ENCODE measurements around the gene IL1A. TPM values are rescaled to one million over a fixed set of nuclear protein-coding genes. Genes with fewer than 3 reads are reported as not detected.

IL1A gene
- polyA plus RNA-seq, 2 donors: 17.4 to 30.0 TPM

- Histone ChIP-seq H3K4me1 (ENCODE audit: control insufficient read depth in 2 of 2, insufficient read depth in 2 of 2, low read length in 1 of 2) (peaks cover 0 to 6% of the 10 kb centered on the region in 2 donors), H3K36me3 (ENCODE audit: control insufficient read depth in 2 of 2, insufficient read depth in 2 of 2, low read length in 1 of 2) (no peaks in the 10 kb centered on the region), H3K27me3 (ENCODE audit: control insufficient read depth in 1 of 2, insufficient read depth in 2 of 2, low read length in 2 of 2) (no peaks in the 10 kb centered on the region), H3K4me3 (ENCODE audit: low read depth in 1 of 2, low read length in 2 of 2) (no peak overlapping the region), H3K27ac (ENCODE audit: low read depth in 2 of 2, low read length in 1 of 2) (no peak overlapping the region), H3K9me3 (ENCODE audit: control insufficient read depth in 2 of 2, insufficient read depth in 1 of 2, low read depth in 1 of 2, low read length in 1 of 2) (no peaks in the 10 kb centered on the region)
- WGBS, 2 donors: 86 to 88% methylated on average over 3 of the region's 3 CpGs
These were observed 3.0 kb upstream of the IL1A start for GRCh38 chr2:112787294-112787693.

DNA sequence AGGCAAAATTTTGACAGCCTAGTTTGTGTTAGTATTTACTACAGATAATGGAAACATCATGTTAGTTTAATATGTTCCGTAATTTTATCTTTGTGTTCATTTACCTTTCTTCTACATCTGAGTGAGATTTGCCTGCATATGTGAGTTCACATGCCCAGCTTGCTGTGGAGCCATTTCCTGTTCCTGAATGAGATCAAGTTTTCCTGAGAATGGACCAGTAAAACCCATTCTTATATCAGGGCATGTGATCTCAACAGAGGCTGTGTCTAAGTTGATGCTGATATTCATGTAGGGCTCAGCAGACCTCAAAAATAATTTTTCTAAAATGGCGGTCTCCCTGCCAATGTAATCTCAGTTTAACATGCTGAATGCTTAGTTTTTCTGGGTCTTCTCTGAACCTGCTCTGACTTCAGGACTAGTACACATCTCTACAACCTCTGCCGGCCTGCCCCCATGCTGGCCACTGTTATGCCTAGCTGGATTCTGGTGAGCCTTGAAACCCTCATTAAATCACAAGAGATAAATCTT is 1.0 kb downstream of the IL1A start:
- Histone ChIP-seq H3K36me3 (ENCODE audit: control insufficient read depth in 2 of 2, insufficient read depth in 2 of 2, low read length in 1 of 2) (no peaks in the 10 kb centered on the region), H3K4me3 (ENCODE audit: low read depth in 1 of 2, low read length in 2 of 2) (peak overlapping the region in 1 of 2 donors; percentile 48), H3K4me1 (ENCODE audit: control insufficient read depth in 2 of 2, insufficient read depth in 2 of 2, low read length in 1 of 2) (no peaks in the 10 kb centered on the region), H3K27me3 (ENCODE audit: control insufficient read depth in 1 of 2, insufficient read depth in 2 of 2, low read length in 2 of 2) (no peaks in the 10 kb centered on the region), H3K9me3 (ENCODE audit: control insufficient read depth in 2 of 2, insufficient read depth in 1 of 2, low read depth in 1 of 2, low read length in 1 of 2) (no peaks in the 10 kb centered on the region), H3K27ac (ENCODE audit: low read depth in 2 of 2, low read length in 1 of 2) (no peak overlapping the region)
- WGBS, 2 donors: 91 to 95% methylated on average over 3 of the region's 3 CpGs

- Histone ChIP-seq H3K4me1 (ENCODE audit: control insufficient read depth in 2 of 2, insufficient read depth in 2 of 2, low read length in 1 of 2) (no peaks in the 10 kb centered on the region), H3K36me3 (ENCODE audit: control insufficient read depth in 2 of 2, insufficient read depth in 2 of 2, low read length in 1 of 2) (no peaks in the 10 kb centered on the region), H3K27me3 (ENCODE audit: control insufficient read depth in 1 of 2, insufficient read depth in 2 of 2, low read length in 2 of 2) (no peaks in the 10 kb centered on the region), H3K27ac (ENCODE audit: low read depth in 2 of 2, low read length in 1 of 2) (no peak overlapping the region), H3K9me3 (ENCODE audit: control insufficient read depth in 2 of 2, insufficient read depth in 1 of 2, low read depth in 1 of 2, low read length in 1 of 2) (no peaks in the 10 kb centered on the region), H3K4me3 (ENCODE audit: low read depth in 1 of 2, low read length in 2 of 2) (peak overlapping the region in 1 of 2 donors; percentile 48)
- WGBS, 2 donors: 84 to 88% methylated on average over 3 of the region's 3 CpGs
These were observed 2.0 kb downstream of the IL1A start for GRCh38 chr2:112782234-112782799.

- H3K36me3 ChIP-seq (ENCODE audit: control insufficient read depth in 2 of 2, insufficient read depth in 2 of 2, low read length in 1 of 2): no peaks in the 10 kb centered on the region
- 72 to 87% methylated on average over 1 of the region's 1 CpG for WGBS, 2 donors
These were observed 4.7 kb downstream of the IL1A start for GRCh38 chr2:112779598-112779997.

GRCh38 chr2:112777036-112777435 is 7.3 kb downstream of the IL1A start:
- Histone ChIP-seq H3K4me3 (ENCODE audit: low read depth in 1 of 2, low read length in 2 of 2) (no peak overlapping the region), H3K36me3 (ENCODE audit: control insufficient read depth in 2 of 2, insufficient read depth in 2 of 2, low read length in 1 of 2) (no peaks in the 10 kb centered on the region), H3K27ac (ENCODE audit: low read depth in 2 of 2, low read length in 1 of 2) (no peak overlapping the region), H3K27me3 (ENCODE audit: control insufficient read depth in 1 of 2, insufficient read depth in 2 of 2, low read length in 2 of 2) (no peaks in the 10 kb centered on the region), H3K4me1 (ENCODE audit: control insufficient read depth in 2 of 2, insufficient read depth in 2 of 2, low read length in 1 of 2) (no peaks in the 10 kb centered on the region), H3K9me3 (ENCODE audit: control insufficient read depth in 2 of 2, insufficient read depth in 1 of 2, low read depth in 1 of 2, low read length in 1 of 2) (no peaks in the 10 kb centered on the region)

More at GRCh38 chr2:112779598-112779997, 4.7 kb downstream of the IL1A start:
- Histone ChIP-seq H3K4me1 (ENCODE audit: control insufficient read depth in 2 of 2, insufficient read depth in 2 of 2, low read length in 1 of 2) (no peaks in the 10 kb centered on the region), H3K4me3 (ENCODE audit: low read depth in 1 of 2, low read length in 2 of 2) (no peak overlapping the region), H3K27me3 (ENCODE audit: control insufficient read depth in 1 of 2, insufficient read depth in 2 of 2, low read length in 2 of 2) (no peaks in the 10 kb centered on the region), H3K9me3 (ENCODE audit: control insufficient read depth in 2 of 2, insufficient read depth in 1 of 2, low read depth in 1 of 2, low read length in 1 of 2) (no peaks in the 10 kb centered on the region), H3K27ac (ENCODE audit: low read depth in 2 of 2, low read length in 1 of 2) (no peak overlapping the region)

- no peaks in the 10 kb centered on the region for H3K27me3 ChIP-seq (ENCODE audit: control insufficient read depth in 1 of 2, insufficient read depth in 2 of 2, low read length in 2 of 2)
- 53 to 80% methylated on average over 2 to 3 of the region's 3 CpGs for WGBS, 2 donors
- no peak overlapping the region for H3K27ac ChIP-seq (ENCODE audit: low read depth in 2 of 2, low read length in 1 of 2)
- H3K9me3 ChIP-seq (ENCODE audit: control insufficient read depth in 2 of 2, insufficient read depth in 1 of 2, low read depth in 1 of 2, low read length in 1 of 2): no peaks in the 10 kb centered on the region
- no peaks in the 10 kb centered on the region for H3K36me3 ChIP-seq (ENCODE audit: control insufficient read depth in 2 of 2, insufficient read depth in 2 of 2, low read length in 1 of 2)
- H3K4me3 ChIP-seq (ENCODE audit: low read depth in 1 of 2, low read length in 2 of 2): no peak overlapping the region
- H3K4me1 ChIP-seq (ENCODE audit: control insufficient read depth in 2 of 2, insufficient read depth in 2 of 2, low read length in 1 of 2): no peaks in the 10 kb centered on the region
These were observed 8.2 kb downstream of the IL1A start for GRCh38 chr2:112776113-112776512.

- 96 to 99% methylated on average over 3 of the region's 3 CpGs for WGBS, 2 donors
These were observed 9.6 kb downstream of the IL1A start for GRCh38 chr2:112774536-112775285.

DNA sequence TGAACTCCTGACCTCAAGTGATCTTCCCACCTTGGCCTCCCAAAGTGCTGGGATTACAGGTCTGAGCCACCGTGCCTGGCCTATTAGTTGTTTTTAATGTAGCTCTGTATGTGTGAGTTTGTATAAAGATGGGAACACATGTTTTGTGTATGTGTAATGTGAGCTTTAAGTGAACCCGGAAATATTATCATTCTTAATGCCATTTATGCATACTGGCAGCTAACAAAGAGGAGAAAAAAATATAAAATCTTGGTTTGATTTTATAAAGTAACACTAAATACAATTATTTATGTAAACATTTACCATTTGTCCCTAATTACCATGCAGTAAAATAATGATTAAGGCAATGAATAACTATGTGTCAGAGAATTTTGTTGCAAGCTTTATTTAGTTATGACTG is 10.7 kb downstream of the IL1A start:
- Histone ChIP-seq H3K4me1 (ENCODE audit: control insufficient read depth in 2 of 2, insufficient read depth in 2 of 2, low read length in 1 of 2) (no peaks in the 10 kb centered on the region), H3K4me3 (ENCODE audit: low read depth in 1 of 2, low read length in 2 of 2) (no peak overlapping the region), H3K27me3 (ENCODE audit: control insufficient read depth in 1 of 2, insufficient read depth in 2 of 2, low read length in 2 of 2) (no peaks in the 10 kb centered on the region), H3K27ac (ENCODE audit: low read depth in 2 of 2, low read length in 1 of 2) (no peak overlapping the region), H3K9me3 (ENCODE audit: control insufficient read depth in 2 of 2, insufficient read depth in 1 of 2, low read depth in 1 of 2, low read length in 1 of 2) (no peaks in the 10 kb centered on the region), H3K36me3 (ENCODE audit: control insufficient read depth in 2 of 2, insufficient read depth in 2 of 2, low read length in 1 of 2) (no peaks in the 10 kb centered on the region)
- 75 to 86% methylated on average over 2 of the region's 2 CpGs for WGBS, 2 donors

More at GRCh38 chr2:112774536-112775285, 9.6 kb downstream of the IL1A start:
- Histone ChIP-seq H3K27me3 (ENCODE audit: control insufficient read depth in 1 of 2, insufficient read depth in 2 of 2, low read length in 2 of 2) (no peaks in the 10 kb centered on the region), H3K9me3 (ENCODE audit: control insufficient read depth in 2 of 2, insufficient read depth in 1 of 2, low read depth in 1 of 2, low read length in 1 of 2) (no peaks in the 10 kb centered on the region), H3K4me1 (ENCODE audit: control insufficient read depth in 2 of 2, insufficient read depth in 2 of 2, low read length in 1 of 2) (no peaks in the 10 kb centered on the region), H3K36me3 (ENCODE audit: control insufficient read depth in 2 of 2, insufficient read depth in 2 of 2, low read length in 1 of 2) (no peaks in the 10 kb centered on the region), H3K27ac (ENCODE audit: low read depth in 2 of 2, low read length in 1 of 2) (no peak overlapping the region), H3K4me3 (ENCODE audit: low read depth in 1 of 2, low read length in 2 of 2) (no peak overlapping the region)

GRCh38 chr2:112772911-112773475 is 11.3 kb downstream of the IL1A start:
- 34 to 67% methylated on average over 2 of the region's 2 CpGs for WGBS, 2 donors
- H3K9me3 ChIP-seq (ENCODE audit: control insufficient read depth in 2 of 2, insufficient read depth in 1 of 2, low read depth in 1 of 2, low read length in 1 of 2): no peaks in the 10 kb centered on the region
- no peak overlapping the region for H3K4me3 ChIP-seq (ENCODE audit: low read depth in 1 of 2, low read length in 2 of 2)
- H3K27ac ChIP-seq (ENCODE audit: low read depth in 2 of 2, low read length in 1 of 2): no peak overlapping the region
- H3K27me3 ChIP-seq (ENCODE audit: control insufficient read depth in 1 of 2, insufficient read depth in 2 of 2, low read length in 2 of 2): no peaks in the 10 kb centered on the region
- H3K36me3 ChIP-seq (ENCODE audit: control insufficient read depth in 2 of 2, insufficient read depth in 2 of 2, low read length in 1 of 2): no peaks in the 10 kb centered on the region
- no peaks in the 10 kb centered on the region for H3K4me1 ChIP-seq (ENCODE audit: control insufficient read depth in 2 of 2, insufficient read depth in 2 of 2, low read length in 1 of 2)

All from esophagus (tissue), 2 donors.